BJ (cell line): Measurements from ENCODE around the gene MADD. TPM values are rescaled to one million over a fixed set of nuclear protein-coding genes. Genes with fewer than 3 reads are reported as not detected.

Source experiments
- CTCF ChIA-PET: fragments of 350-600 bp; formaldehyde crosslinking; extraction: SDS; loops from one replicate; lab custom pipeline; 2021; ENCODE audit warnings: antibody characterized with exemption, inconsistent platforms; lab: Yijun Ruan, JAX
- POLR2A ChIA-PET: fragments of 300-600 bp; sonication (Branson Sonifier 250); formaldehyde crosslinking; extraction: SDS; loops from one replicate; lab custom pipeline; 2021; ENCODE audit warnings: antibody characterized with exemption; lab: Charles Lee
- DNase-seq: peaks from one replicate; pipeline ENCODE4 v3.0.0-alpha.2; 2011; ENCODE audit warnings: low read depth
- H3K27me3 ChIP-seq: 2 replicates; pipeline ENCODE4 v1.6.0; 2011; ENCODE audit warnings: low read length; ENCODE audit not compliant: control insufficient read depth, insufficient read depth
- H3K36me3 ChIP-seq: 2 replicates; pipeline ENCODE4 v1.5.1; 2011; ENCODE audit warnings: low read length; ENCODE audit not compliant: control insufficient read depth, insufficient read depth
- H3K4me3 ChIP-seq: 2 replicates; pipeline ENCODE4 v1.5.1; 2011; ENCODE audit warnings: low read depth, mild to moderate bottlenecking, control low read depth, low read length
- polyA plus RNA-seq: library from polyadenylated mRNA; depleted of rRNA; stranded (reverse); fragments of >200 nt; gene quantifications from 2 replicates; pipeline ENCODE4 v1.2.3, GENCODE V29; 2011
- TF ChIP-seq, protein P1 (sequence below): IDR thresholded peaks from 2 replicates; pipeline ENCODE4 v1.5.1; 2011; ENCODE audit warnings: low read depth, mild to moderate bottlenecking, control low read depth, inconsistent platforms, low read length, moderate library complexity; ENCODE audit not compliant: insufficient read depth

The MADD gene
- polyA plus RNA-seq, 1 experiment = 19.8 TPM

DNA sequence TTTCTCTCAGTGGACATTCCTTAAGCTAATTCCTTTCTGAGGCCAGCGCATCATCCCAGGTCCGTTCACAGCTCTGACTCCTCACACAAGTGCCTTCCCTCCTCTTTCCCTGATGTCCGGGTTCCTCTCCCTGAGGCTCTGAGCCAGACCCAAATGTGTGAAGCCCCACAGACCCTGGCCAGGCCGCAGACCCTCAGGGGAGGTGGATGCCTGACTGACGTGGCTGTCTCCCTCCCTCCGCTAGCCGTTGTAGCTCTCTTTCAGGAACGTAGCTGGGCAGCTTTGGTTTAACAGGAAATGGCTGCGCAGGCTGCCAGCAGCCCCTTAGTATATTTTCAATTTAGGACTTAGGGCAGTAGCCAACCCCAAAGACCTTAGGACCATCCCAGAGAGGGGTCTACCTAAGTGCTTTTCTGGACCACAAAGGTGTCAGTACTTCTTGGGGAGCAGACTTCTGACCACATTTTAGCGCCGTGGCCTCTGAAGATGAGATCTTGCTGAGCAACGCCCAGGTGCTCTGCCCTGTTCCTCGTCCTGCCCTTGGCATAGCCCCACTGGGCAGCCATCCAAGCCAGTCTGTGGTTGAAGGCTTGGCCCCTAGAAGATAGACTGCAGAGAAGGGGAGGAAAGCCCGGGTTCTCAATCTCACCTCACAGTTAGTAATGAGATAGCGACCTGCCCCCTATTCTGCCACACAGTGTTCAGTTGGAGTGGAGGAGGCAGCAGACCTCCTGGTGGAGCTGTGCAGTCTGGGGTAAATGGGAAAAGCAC lies 55.5 kb downstream of the MADD start:
- H3K4me3 ChIP-seq = no peak overlapping the region
- peaks cover 23% of the 10 kb centered on the region for H3K36me3 ChIP-seq
- ChIA-PET CTCF (interaction anchor here (0.6 kb wide), 1 partner anchor 16 kb away, joined by 3 read pairs; no protein-coding TSS in a partner anchor), POLR2A (no interaction called here)
- TF ChIP-seq, protein P1, sequence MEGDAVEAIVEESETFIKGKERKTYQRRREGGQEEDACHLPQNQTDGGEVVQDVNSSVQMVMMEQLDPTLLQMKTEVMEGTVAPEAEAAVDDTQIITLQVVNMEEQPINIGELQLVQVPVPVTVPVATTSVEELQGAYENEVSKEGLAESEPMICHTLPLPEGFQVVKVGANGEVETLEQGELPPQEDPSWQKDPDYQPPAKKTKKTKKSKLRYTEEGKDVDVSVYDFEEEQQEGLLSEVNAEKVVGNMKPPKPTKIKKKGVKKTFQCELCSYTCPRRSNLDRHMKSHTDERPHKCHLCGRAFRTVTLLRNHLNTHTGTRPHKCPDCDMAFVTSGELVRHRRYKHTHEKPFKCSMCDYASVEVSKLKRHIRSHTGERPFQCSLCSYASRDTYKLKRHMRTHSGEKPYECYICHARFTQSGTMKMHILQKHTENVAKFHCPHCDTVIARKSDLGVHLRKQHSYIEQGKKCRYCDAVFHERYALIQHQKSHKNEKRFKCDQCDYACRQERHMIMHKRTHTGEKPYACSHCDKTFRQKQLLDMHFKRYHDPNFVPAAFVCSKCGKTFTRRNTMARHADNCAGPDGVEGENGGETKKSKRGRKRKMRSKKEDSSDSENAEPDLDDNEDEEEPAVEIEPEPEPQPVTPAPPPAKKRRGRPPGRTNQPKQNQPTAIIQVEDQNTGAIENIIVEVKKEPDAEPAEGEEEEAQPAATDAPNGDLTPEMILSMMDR = no peak
- H3K27me3 ChIP-seq = no peaks in the 10 kb centered on the region
- DNase-seq = no peak

DNA sequence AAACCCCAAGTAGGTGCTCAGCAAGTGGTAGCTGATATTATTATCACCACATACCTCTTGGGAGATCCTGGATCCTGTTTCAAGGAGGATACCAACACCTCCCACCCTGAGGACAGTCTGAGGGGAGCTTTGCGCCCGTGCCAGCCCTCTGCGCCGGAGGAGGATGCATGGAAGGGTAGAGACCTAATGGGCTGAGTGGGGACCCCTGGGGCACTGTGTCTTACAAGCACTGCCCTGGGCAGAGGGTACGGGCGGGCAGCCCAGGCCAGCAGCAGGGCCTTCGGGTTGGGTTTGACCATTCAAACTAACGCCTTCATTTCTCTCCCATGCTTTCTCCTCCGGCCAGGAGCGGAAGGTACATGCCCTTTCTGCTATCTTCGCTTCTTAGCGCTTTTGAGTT lies 56.3 kb downstream of the MADD start:
- Histone ChIP-seq H3K4me3 (no peak overlapping the region), H3K27me3 (no peaks in the 10 kb centered on the region), H3K36me3 (peaks cover 23% of the 10 kb centered on the region)
- POLR2A ChIA-PET = no interaction called here
- no peak for DNase-seq
- TF ChIP-seq, protein P1 = no peak
- CTCF ChIA-PET = no interaction called here

- ChIA-PET POLR2A (no interaction called here), CTCF (no interaction called here)
- TF ChIP-seq, protein P1 = no peak
- H3K27me3 ChIP-seq = no peaks in the 10 kb centered on the region
- no peak for DNase-seq
- no peak overlapping the region for H3K4me3 ChIP-seq
- H3K36me3 ChIP-seq = peaks cover 21% of the 10 kb centered on the region
Measured at GRCh38 chr11:47327025-47327424, 57.1 kb downstream of the MADD start.

- POLR2A ChIA-PET = no interaction called here
Measured at GRCh38 chr11:47327949-47328348, 58.0 kb downstream of the MADD start.

More at GRCh38 chr11:47327949-47328348, 58.0 kb downstream of the MADD start:
- no peak for DNase-seq
- Histone ChIP-seq H3K27me3 (no peaks in the 10 kb centered on the region), H3K36me3 (peaks cover 21% of the 10 kb centered on the region), H3K4me3 (no peak overlapping the region)
- CTCF ChIA-PET = no interaction called here
- TF ChIP-seq, protein P1 = no peak
